Transverse colon (tissue), 4 donors: ENCODE measurements around the gene BARD1.

ENCODE experiments used
- CTCF ChIP-seq, 5 experiments: fragments of 200-600 bp in 3 of 5; fragments of 450-650 bp in 2 of 5; sonication (generic) in 3 of 5; IDR thresholded peaks; 1 replicate in 2 of 5; 2 replicates in 3 of 5; pipeline ENCODE4 v1.5.1; 2016 to 2017; ENCODE audit warnings: antibody characterized with exemption in 5 of 5, inconsistent platforms in 3 of 5, mild to moderate bottlenecking in 2 of 5, moderate library complexity in 1 of 5
- EP300 ChIP-seq: sonication (generic); formaldehyde crosslinking; IDR thresholded peaks from one replicate; pipeline ENCODE4 v1.6.1; 2017; ENCODE audit warnings: antibody characterized with exemption, low read depth
- POLR2A ChIP-seq: fragments of 450-650 bp; IDR thresholded peaks from one replicate; pipeline ENCODE4 v1.6.1; 2016; ENCODE audit warnings: antibody characterized with exemption, mild to moderate bottlenecking, moderate library complexity
- POLR2AphosphoS5 ChIP-seq, 3 donors: sonication (generic); formaldehyde crosslinking; IDR thresholded peaks; one replicate each; pipeline ENCODE4 v1.6.1; 2016; ENCODE audit warnings: antibody characterized with exemption in 3 of 3

- TF ChIP-seq CTCF (IDR thresholded peaks at IDR 0.05) (no peak), EP300 (no peak), POLR2AphosphoS5 (IDR thresholded peaks at IDR 0.05) (no peak), POLR2A (no peak)
Measured at GRCh38 chr2:214699236-214699635, 110.2 kb downstream of the BARD1 start.
